Upper lobe of right lung (tissue), 1 donor: ENCODE data around the gene ANKRD27. TPM values are rescaled to one million over a fixed set of nuclear protein-coding genes. Genes with fewer than 3 reads are reported as not detected.

Experiments
- ATAC-seq: fragments of 200-7000 bp; cut with Tn5 transposase; one replicate; pipeline ENCODE4 v1.9.1; 2020; ENCODE audit warnings: mild to moderate bottlenecking, moderate library complexity
- DNase-seq: peaks from one replicate; pipeline ENCODE4 v3.0.0-alpha.2; 2020
- H3K27ac ChIP-seq: fragments of 200-600 bp; one replicate; pipeline ENCODE4 v1.8.0; 2022
- H3K27me3 ChIP-seq: fragments of 200-600 bp; one replicate; pipeline ENCODE4 v1.8.0; 2022; ENCODE audit warnings: mild to moderate bottlenecking
- H3K36me3 ChIP-seq: fragments of 200-600 bp; one replicate; pipeline ENCODE4 v1.8.0; 2022
- H3K4me1 ChIP-seq: fragments of 200-600 bp; one replicate; pipeline ENCODE4 v1.8.0; 2022
- H3K4me3 ChIP-seq: fragments of 200-600 bp; one replicate; pipeline ENCODE4 v1.8.0; 2022; ENCODE audit warnings: mild to moderate bottlenecking
- H3K9me3 ChIP-seq: fragments of 200-600 bp; one replicate; pipeline ENCODE4 v1.8.0; 2022
- intact Hi-C: fragments of 100-400 bp; cut with DNase I; formaldehyde crosslinking; loops from one replicate; pipeline ENCODE4 v1.11.0; 2022
- total RNA-seq: library from RNA; stranded (reverse); fragmentation: NEBNext Ultra II Directional; extraction: Animal tissue kit (Norgen Biotek cat#: 25700); gene quantifications from one replicate; pipeline ENCODE4 v1.2.1, GENCODE V29; 2021
- TF ChIP-seq, protein P1 (sequence below): fragments of 200-600 bp; IDR thresholded peaks from one replicate; pipeline ENCODE4 v1.8.0; 2022; ENCODE audit warnings: antibody characterized with exemption
- donor health status: DM: no; HTN: yes; CAD: no; lungs with severe emphysema.

Gene ANKRD27
- total RNA-seq, 1 donor from 2014 or later = 35.6 TPM

DNA sequence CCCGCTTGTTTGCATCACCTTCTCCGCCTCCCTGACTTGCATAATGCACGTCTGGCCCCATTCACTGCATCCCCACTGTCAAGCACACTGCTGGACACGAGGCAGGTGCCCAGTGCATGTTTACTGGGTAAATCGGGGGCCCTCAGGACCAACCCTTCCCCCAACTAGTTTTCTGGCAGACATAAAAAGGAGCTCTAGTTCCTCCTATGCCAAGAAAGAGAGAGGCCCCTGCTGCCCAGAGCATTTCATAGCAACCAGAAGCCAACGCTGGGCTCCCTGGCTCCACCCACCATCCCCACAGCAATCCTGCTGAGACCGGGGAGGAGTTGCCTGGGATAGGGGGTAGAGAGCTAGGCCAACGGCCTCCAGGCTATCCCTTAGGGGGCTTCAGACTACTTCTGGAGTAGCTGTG lies 23.2 kb downstream of the ANKRD27 start:
- peaks cover 56% of the 10 kb centered on the region for H3K36me3 ChIP-seq
- H3K9me3 ChIP-seq = no peaks in the 10 kb centered on the region
- H3K27me3 ChIP-seq = no peaks in the 10 kb centered on the region
- DNase-seq (no peak), ATAC-seq (peak; percentile 61)
- peaks cover 8% of the 10 kb centered on the region for H3K4me1 ChIP-seq
- no peak overlapping the region for H3K4me3 ChIP-seq
- H3K27ac ChIP-seq = no peak overlapping the region
- intact Hi-C loops = no loop called here
- TF ChIP-seq, protein P1, sequence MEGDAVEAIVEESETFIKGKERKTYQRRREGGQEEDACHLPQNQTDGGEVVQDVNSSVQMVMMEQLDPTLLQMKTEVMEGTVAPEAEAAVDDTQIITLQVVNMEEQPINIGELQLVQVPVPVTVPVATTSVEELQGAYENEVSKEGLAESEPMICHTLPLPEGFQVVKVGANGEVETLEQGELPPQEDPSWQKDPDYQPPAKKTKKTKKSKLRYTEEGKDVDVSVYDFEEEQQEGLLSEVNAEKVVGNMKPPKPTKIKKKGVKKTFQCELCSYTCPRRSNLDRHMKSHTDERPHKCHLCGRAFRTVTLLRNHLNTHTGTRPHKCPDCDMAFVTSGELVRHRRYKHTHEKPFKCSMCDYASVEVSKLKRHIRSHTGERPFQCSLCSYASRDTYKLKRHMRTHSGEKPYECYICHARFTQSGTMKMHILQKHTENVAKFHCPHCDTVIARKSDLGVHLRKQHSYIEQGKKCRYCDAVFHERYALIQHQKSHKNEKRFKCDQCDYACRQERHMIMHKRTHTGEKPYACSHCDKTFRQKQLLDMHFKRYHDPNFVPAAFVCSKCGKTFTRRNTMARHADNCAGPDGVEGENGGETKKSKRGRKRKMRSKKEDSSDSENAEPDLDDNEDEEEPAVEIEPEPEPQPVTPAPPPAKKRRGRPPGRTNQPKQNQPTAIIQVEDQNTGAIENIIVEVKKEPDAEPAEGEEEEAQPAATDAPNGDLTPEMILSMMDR = no peak

DNA sequence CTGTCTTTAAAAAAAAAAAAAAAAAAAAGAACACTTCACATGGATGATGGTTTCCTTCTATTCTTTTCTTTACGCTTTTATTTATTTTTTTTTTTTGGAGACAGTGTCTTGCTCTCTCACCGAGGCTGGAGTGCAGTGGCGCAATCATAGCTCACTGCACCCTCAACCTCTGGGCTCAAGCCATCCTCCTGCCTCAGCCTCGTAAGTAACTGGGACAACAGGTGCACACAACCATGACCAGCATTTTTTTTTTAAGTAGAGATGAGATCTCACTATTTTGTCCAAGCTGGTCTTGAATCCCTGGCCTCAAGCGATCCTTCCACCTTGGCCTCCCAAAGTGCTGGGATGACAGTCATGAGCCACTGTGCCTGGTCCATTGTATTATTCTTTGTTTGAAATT lies 24.3 kb downstream of the ANKRD27 start:
- Histone ChIP-seq H3K4me3 (no peak overlapping the region), H3K27ac (no peak overlapping the region), H3K36me3 (peaks cover 49% of the 10 kb centered on the region), H3K9me3 (no peaks in the 10 kb centered on the region), H3K27me3 (no peaks in the 10 kb centered on the region), H3K4me1 (peaks cover 8% of the 10 kb centered on the region)
- TF ChIP-seq, protein P1 = no peak
- intact Hi-C loops = no loop called here
- no peak for ATAC-seq
- DNase-seq = no peak

DNA sequence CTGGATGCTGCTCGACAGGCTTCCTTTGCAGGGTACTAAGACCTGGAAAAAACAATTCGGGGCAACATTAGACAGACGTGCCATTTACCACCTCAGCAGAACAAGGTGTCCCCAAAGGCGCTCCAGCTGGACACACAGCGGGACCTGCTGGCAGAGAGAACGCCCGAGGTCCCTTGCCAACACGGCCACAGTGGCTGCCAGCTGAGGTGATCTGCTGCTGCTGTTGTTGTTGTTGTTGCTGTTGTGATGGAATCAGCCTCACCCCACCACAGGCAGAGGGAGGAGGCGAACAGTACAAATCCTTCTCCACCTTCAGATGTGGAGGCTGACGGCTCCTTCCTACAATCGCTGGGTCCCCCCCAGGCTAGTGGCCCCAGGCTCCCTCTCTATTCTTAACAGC lies 25.2 kb downstream of the ANKRD27 start:
- no peak for ATAC-seq
- DNase-seq = no peak
- intact Hi-C loops = no loop called here
- Histone ChIP-seq H3K9me3 (no peaks in the 10 kb centered on the region), H3K4me1 (peaks cover 8% of the 10 kb centered on the region), H3K36me3 (peaks cover 44% of the 10 kb centered on the region), H3K27ac (no peak overlapping the region), H3K4me3 (no peak overlapping the region), H3K27me3 (no peaks in the 10 kb centered on the region)
- TF ChIP-seq, protein P1 = no peak

DNA sequence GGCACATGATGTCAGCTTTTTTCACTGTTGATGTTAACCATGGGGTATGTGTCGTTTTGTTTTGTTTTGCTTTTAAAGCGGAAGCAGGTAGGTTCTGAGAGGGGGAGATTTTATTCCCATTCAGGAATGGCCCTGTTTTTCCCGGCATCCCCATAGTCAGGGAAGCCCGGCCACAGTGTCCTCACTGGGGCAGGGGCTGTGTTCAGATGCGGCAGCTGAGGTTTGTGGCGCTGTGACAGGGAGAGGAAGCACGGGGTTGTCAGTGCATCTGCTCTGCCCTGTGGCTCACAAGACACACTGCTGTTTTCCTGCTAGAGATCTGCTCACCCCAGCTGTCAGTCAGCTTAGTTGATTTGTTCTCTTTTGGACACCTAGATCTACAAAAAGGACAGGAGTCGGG lies 27.6 kb downstream of the ANKRD27 start:
- DNase-seq (no peak), ATAC-seq (no peak)
- Histone ChIP-seq H3K36me3 (peaks cover 63% of the 10 kb centered on the region), H3K27ac (no peak overlapping the region), H3K4me1 (peaks cover under 1% of the 10 kb centered on the region), H3K4me3 (no peak overlapping the region), H3K9me3 (no peaks in the 10 kb centered on the region), H3K27me3 (no peaks in the 10 kb centered on the region)
- intact Hi-C loops = no loop called here
- TF ChIP-seq, protein P1 = no peak

DNA sequence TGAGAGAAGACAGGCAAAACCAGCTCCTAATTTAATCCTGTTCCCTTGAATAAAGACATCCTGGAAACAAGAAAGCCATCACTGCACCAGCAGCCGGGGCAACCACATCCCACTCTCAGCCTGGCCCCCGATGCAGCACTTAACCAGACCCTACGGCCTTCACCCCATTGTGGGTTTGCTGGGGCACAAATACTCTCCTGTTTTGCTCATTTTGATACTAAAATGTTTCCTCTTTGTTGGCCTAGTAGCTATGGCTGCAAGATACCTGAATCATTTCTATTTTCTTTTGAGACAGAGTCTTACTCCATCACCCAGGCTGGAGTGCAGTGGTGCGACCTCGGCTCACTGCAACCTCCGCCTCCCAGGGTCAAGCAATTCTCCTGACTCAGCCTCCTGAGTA lies 28.4 kb downstream of the ANKRD27 start:
- TF ChIP-seq, protein P1 = no peak
- Histone ChIP-seq H3K4me1 (no peaks in the 10 kb centered on the region), H3K27ac (no peak overlapping the region), H3K36me3 (peaks cover 70% of the 10 kb centered on the region), H3K4me3 (no peak overlapping the region), H3K27me3 (no peaks in the 10 kb centered on the region), H3K9me3 (no peaks in the 10 kb centered on the region)
- intact Hi-C loops = no loop called here
- DNase-seq = no peak
- no peak for ATAC-seq

DNA sequence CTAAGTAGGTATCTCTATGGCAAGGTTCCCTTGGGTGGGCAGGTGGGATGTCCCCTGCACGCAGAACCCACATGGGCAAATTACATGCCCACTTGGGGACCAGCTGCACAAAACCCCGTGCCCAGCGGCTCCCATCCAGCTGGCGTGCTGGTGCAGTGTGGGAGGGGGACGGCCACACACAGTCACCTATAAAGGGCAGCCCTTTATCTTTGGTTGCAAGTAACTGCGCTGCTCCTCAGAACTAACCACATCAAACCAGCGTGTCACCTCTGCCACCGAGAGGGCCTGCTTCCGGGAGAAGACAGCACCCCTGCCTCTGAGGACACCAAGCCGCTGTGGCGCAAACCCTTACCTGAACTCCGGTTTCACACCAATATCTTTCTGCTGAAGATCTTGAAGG lies 32.2 kb downstream of the ANKRD27 start:
- peaks cover 86% of the 10 kb centered on the region for H3K36me3 ChIP-seq
- no peak for DNase-seq
- TF ChIP-seq, protein P1 = no peak
- no peaks in the 10 kb centered on the region for H3K4me1 ChIP-seq
- no peaks in the 10 kb centered on the region for H3K27me3 ChIP-seq
- H3K27ac ChIP-seq = no peak overlapping the region
- H3K4me3 ChIP-seq = no peak overlapping the region
- intact Hi-C loops = no loop called here
- H3K9me3 ChIP-seq = no peaks in the 10 kb centered on the region
- peak; percentile 33 for ATAC-seq
